RPMI8226 (cell line): ENCODE data around the gene SIK3.
A peak's percentile ranks its signal among the peaks of the same experiment; 100 is the strongest.

Experiments used
- DNase-seq: peaks from one replicate; pipeline ENCODE4 v3.0.0-alpha.2; 2015

Gene SIK3

GRCh38 chr11:116955949-116956348 lies 142.3 kb downstream of the SIK3 start:
- DNase-seq, result no peak

- DNase-seq, result no peak
Measured at GRCh38 chr11:116955548-116955947, 142.7 kb downstream of the SIK3 start.

GRCh38 chr11:116953530-116954285 lies 144.5 kb downstream of the SIK3 start:
- no peak for DNase-seq

- DNase-seq, result no peak
Measured at GRCh38 chr11:116951762-116952161, 146.5 kb downstream of the SIK3 start.

GRCh38 chr11:116950210-116950609 lies 148.0 kb downstream of the SIK3 start:
- DNase-seq, result no peak

- no peak for DNase-seq
Measured at GRCh38 chr11:116948391-116948790, 149.8 kb downstream of the SIK3 start.

- no peak for DNase-seq
Measured at GRCh38 chr11:116946414-116946813, 151.8 kb downstream of the SIK3 start.

- no peak for DNase-seq
Measured at GRCh38 chr11:116939499-116939898, 158.7 kb downstream of the SIK3 start.

GRCh38 chr11:116938471-116939070 lies 159.7 kb downstream of the SIK3 start:
- DNase-seq, result no peak

GRCh38 chr11:116936754-116937446 lies 161.3 kb downstream of the SIK3 start:
- DNase-seq, result no peak

GRCh38 chr11:116935514-116935913 lies 162.7 kb downstream of the SIK3 start:
- DNase-seq, result no peak

GRCh38 chr11:116935089-116935488 lies 163.1 kb downstream of the SIK3 start:
- no peak for DNase-seq

- no peak for DNase-seq
Measured at GRCh38 chr11:116933961-116934360, 164.3 kb downstream of the SIK3 start.

GRCh38 chr11:116932181-116932580 lies 166.0 kb downstream of the SIK3 start:
- no peak for DNase-seq

GRCh38 chr11:116931206-116931953 lies 166.8 kb downstream of the SIK3 start:
- no peak for DNase-seq

GRCh38 chr11:116930586-116930985 lies 167.6 kb downstream of the SIK3 start:
- no peak for DNase-seq

GRCh38 chr11:116930177-116930576 lies 168.1 kb downstream of the SIK3 start:
- no peak for DNase-seq

GRCh38 chr11:116929414-116930090 lies 168.7 kb downstream of the SIK3 start:
- no peak for DNase-seq

GRCh38 chr11:116928845-116929244 lies 169.4 kb downstream of the SIK3 start:
- DNase-seq, result no peak

GRCh38 chr11:116928102-116928777 lies 170.0 kb downstream of the SIK3 start:
- peak; percentile 15 for DNase-seq

- no peak for DNase-seq
Measured at GRCh38 chr11:116927163-116927974, 170.9 kb downstream of the SIK3 start.
